ENCODE measurements around the gene SCNN1A.
"Not testable (repeated sequence)": the region's sequence is repeated elsewhere in the genome, so short reads cannot be mapped to it uniquely, and the experiment has no call there.

The SCNN1A gene

DNA sequence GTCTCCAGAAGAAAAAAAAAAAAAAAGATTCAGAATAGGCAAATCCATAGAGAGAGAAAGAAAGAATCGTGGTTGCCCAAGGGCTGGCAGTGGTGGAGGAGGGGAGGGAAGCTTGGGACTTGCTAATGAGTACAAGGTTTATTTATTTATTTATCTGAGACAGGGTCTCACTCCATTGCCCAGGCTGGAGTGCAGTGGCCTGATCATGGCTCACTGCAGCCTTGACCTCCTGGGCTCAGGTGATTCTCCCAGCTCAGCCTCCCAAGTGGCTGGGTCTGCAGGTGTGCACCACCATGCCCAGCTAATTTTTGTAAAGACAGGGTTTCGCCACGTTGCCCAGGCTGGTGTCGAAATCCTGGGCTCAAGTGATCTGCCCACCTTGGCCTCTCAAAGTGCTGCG is 23.7 kb downstream of the SCNN1A start:
- in situ Hi-C loops (cut with MboI; ENCODE audit: low sequenced_read_pairs) = no loop called here

DNA sequence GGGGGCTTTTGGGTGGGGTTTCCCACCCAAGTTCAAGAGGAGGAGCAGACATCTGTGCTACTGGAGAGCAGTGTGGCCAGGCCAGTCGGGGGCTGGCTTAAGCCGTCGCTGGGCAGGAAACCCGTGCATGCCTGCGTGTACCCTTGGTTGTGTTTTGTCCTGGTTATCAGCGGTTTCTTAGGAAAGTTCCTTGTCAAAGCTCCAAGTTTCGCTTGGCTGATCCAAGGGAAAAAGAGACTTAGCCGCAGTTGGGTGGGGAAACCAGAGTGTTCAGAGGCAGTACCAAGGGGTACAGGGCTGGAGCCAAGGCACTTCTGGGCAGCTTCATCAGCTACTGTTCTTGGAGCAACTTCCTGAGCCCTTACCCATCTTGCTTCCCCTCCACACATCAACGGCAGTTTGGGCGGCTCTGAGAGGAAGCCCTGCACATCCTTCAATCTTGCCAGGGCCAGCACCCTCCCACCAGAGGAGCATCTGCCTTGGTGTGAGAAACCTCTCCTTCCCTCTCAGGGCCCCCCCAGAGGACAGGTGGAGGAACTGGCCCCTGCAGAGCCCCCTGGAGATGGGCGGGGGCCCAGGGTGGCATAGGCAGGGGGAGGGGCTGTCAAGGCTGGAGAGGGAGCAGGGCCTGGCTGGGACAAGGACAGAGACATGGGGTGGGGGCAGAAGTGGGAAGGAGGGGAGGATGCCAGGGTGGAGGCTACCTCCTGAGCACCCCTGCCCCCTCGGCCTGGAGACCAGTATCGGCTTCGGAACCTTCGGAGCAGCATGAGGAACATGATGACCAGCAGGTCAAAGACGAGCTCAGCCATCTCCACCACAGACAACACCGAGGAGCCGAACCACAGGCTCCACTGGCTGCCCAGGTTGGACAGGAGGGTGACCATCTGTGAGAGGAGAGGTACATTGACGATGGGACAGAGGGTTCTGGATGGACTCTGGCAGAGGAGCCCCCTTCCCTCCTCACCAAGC is 27.7 kb downstream of the SCNN1A start:
- in situ Hi-C loops (cut with MboI; ENCODE audit: low sequenced_read_pairs) = no loop called here

DNA sequence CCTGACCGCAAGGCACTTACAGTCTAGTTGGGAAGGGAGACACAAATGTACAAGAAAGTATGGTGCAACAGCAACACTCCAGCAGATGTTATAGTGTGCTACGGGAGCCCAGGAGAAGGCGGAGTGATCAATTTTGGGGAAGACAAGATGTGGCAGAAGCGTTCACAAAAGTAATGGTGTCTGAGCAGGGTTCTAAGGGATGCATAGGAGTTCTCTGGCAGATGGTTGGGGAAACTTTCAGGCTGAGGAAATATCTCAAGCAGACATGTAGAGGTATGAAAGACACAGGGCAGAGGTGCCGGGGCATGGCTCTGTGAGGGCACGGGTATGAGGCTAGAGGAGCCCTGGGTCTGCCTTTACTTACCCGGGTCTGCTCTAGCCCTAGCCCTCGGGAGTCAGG is 28.4 kb downstream of the SCNN1A start:
- in situ Hi-C loops (cut with MboI; ENCODE audit: low sequenced_read_pairs) = no loop called here

DNA sequence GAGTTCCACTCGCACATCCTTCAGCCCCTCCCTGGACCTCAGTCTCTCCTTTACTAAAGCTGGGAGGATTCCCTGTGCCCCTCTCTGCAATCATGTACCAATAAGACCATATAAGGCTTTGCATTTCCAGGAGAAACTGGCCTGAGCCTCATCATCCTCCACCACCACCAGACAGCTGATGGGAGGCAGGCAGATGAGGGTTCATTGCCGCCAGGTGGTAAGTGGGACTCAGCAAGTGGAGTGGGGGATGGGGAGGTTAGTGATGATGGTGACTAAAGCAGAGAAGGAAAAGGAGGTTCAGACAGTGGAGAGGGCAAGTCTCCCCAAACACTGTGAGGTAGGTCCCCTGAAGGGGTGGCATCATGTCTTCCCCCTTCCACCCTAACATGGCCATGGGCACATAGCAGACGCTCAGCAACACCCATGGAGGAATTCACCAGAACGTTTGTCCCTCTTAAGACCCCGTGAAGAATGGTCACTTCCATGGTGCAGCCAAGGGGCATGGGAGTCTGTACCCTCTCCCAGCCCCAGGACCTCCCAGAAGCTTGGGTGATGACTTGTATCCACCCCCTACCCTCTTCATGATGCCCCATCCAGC is 29.0 kb downstream of the SCNN1A start:
- in situ Hi-C loops (cut with MboI; ENCODE audit: low sequenced_read_pairs) = no loop called here

GRCh38 chr12:6345319-6346091 is 29.9 kb downstream of the SCNN1A start:
- in situ Hi-C loops (cut with MboI; ENCODE audit: low sequenced_read_pairs) = no loop called here

DNA sequence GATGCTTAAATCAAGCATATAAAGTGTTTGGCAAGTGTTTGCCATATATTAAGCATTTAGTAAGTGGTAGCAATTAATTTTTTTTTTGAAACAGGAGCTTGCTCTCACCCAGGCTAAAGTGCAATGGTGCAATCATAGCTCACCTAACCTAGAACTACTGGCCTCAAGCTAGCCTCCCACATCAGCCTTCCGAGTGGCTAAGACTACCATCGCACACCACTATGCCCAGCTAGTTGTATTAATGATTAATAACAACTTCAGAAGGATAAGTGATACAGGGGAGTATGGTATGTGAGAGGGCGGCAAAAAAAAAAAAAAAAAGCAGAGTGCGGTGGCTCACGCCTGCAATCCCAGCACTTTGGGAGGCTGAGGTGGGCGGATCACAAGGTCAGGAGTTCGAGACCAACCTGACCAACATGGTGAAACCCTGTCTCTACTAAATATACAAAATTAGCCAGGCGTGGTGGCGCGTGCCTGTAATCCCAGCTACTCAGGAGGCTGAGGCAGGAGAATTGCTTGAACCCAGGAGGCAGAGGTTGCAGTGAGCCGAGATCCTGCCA is 31.2 kb downstream of the SCNN1A start:
- in situ Hi-C loops (cut with MboI; ENCODE audit: low sequenced_read_pairs) = not testable (repeated sequence)

DNA sequence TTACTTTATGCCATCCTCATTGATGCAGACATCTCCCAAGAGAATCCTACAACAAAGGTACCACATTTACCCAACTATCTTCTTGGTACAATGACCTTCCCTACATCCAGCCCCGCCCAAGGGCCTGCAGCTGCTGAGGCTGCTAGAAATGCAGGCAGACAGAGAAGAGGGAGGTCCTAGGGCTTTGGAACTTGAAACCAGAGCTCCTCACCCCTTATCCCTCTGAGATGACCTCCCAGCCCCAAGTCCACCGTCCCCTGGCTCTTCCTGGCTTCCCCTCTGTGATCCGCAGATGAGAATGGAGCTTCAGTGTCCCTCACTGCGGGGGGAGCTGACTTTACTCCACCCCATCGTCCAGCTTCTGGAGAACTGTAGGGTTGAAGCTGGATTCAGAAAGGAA is 31.8 kb downstream of the SCNN1A start:
- in situ Hi-C loops (cut with MboI; ENCODE audit: low sequenced_read_pairs) = no loop called here

GRCh38 chr12:6342140-6342889 is 33.0 kb downstream of the SCNN1A start:
- in situ Hi-C loops (cut with MboI; ENCODE audit: low sequenced_read_pairs) = no loop called here

GRCh38 chr12:6341417-6342139 is 33.8 kb downstream of the SCNN1A start, which contains the start of gene TNFRSF1A:
Gene TNFRSF1A (minus strand): TSS chr12:6342076. CDS start chr12:6341814, 262 bp downstream.
- in situ Hi-C loops (cut with MboI; ENCODE audit: low sequenced_read_pairs) = no loop called here

- in situ Hi-C loops (cut with MboI; ENCODE audit: low sequenced_read_pairs) = no loop called here
Observed at GRCh38 chr12:6340745-6341416, 34.5 kb downstream of the SCNN1A start.

DNA sequence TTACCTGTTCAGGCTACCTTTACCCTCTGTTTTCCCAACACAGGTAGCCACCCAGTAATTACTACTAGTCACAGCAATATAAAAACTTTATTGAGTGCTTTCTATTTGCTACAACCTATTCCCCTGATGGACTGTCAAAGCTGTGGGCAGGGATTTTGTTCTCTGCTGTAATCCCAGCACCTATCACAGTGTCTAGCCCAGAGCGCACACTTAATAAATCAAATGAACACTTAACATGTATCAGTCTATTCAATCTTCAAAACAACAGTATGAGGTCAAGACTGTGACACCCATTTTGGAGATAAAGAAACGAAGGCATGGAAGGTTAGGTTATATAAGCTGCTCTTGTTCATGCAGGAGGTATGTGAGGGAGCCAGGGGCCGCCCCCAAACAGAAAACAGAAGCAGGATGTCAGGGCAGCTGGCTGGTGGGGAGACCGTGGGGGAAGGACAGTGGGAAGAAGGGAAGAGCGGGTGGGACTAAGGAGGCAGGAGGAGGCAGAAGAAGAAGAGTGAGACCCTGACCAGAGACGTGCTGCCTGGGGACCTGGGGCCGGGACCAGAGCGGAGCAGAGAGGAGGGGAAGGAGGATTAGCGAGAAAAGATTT is 35.2 kb downstream of the SCNN1A start:
- in situ Hi-C loops (cut with MboI; ENCODE audit: low sequenced_read_pairs) = no loop called here

- in situ Hi-C loops (cut with MboI; ENCODE audit: low sequenced_read_pairs) = no loop called here
Observed at GRCh38 chr12:6338955-6339354, 36.4 kb downstream of the SCNN1A start.

DNA sequence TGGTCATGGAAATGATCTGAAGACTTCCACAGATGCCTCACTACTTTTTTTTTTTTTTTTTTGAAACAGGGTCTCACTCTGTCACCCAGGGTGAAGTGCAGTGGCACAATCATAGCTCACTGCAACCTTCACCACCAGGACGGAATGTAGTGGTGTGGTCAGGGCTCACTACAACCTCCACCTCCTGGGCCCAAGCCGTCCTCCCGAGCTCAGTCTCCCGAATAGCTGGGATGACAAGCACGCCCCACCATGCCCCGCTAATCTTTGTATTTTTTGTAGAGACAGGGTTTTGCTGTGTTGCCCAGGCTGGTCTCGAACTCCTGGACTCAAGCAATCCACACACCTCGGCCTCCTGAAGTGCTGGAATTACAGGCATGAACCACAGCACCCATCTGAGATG is 36.8 kb downstream of the SCNN1A start:
- in situ Hi-C loops (cut with MboI; ENCODE audit: low sequenced_read_pairs) = not testable (repeated sequence)

- in situ Hi-C loops (cut with MboI; ENCODE audit: low sequenced_read_pairs) = no loop called here
Observed at GRCh38 chr12:6337958-6338433, 37.4 kb downstream of the SCNN1A start.

DNA sequence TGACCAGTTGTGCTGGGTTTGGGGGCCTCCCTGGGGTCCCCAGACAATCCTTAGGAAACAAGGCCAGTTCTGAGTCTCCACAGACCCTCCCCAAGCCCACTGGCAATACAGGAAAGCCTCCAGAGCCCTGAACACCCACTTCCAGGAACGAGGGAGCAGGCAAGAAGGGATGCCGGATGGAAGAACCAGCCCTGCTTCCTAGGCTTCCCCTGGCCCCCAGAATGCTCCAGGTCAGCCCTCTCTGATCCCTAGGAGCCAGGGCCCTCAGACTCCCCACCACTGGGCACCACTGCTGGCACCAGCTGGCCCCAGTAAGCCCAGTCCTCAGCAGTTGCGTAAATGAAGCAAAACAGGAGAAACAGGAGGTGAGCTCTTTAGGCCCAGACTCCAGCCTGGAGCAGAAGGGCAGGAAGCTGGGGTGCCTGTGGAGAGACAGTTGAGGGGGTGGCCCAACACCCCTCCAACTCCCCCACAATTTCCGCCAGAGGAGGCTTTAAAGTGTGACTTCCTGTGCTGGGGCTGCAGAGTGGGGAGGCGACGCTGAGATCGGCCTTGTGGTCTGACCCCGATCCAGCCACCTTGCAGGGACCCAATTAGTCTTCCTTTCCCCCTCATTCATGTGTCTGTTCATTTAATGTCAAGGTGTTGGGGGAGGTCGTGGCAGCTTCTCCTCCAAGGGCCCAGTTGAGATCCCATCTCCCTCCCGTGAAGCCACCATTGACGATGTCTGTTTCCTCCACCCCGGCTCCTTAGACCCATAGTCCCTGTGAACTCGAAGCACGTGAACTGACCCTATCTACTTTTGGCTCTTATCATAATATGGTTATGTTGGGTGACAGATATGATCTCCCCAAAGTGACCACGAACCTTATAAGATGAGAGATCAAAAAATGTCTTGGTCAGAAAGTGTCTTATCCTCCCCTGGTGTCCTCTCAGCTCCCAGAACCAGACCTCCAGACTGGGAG is 38.2 kb downstream of the SCNN1A start:
- in situ Hi-C loops (cut with MboI; ENCODE audit: low sequenced_read_pairs) = no loop called here

- in situ Hi-C loops (cut with MboI; ENCODE audit: low sequenced_read_pairs) = no loop called here
Observed at GRCh38 chr12:6336079-6336888, 39.1 kb downstream of the SCNN1A start.
